Sigmoid colon (tissue), 4 donors: ENCODE results near the gene C19orf73.
"Not testable (repeated sequence)": the region's sequence is repeated elsewhere in the genome, so short reads cannot be mapped to it uniquely, and the experiment has no call there.

Experiments
- POLR2A ChIP-seq, 2 donors: fragments of 450-650 bp; IDR thresholded peaks; one replicate each; pipeline ENCODE4 v1.6.1; 2016; ENCODE audit warnings: antibody characterized with exemption in 2 of 2, mild to moderate bottlenecking in 2 of 2, moderate library complexity in 2 of 2
- POLR2AphosphoS5 ChIP-seq, 4 donors: sonication (generic); formaldehyde crosslinking; IDR thresholded peaks; one replicate each; pipeline ENCODE4 v1.6.1; 2017; ENCODE audit warnings: antibody characterized with exemption in 4 of 4
- TF ChIP-seq, protein P1 (sequence below), 4 experiments: fragments of 450-650 bp in 3 of 4; fragments of 200-600 bp in 1 of 4; IDR thresholded peaks; one replicate each; pipeline ENCODE4 v1.5.1; 2016 to 2019; ENCODE audit warnings: antibody characterized with exemption in 4 of 4, mild to moderate bottlenecking in 3 of 4, moderate library complexity in 2 of 4

DNA sequence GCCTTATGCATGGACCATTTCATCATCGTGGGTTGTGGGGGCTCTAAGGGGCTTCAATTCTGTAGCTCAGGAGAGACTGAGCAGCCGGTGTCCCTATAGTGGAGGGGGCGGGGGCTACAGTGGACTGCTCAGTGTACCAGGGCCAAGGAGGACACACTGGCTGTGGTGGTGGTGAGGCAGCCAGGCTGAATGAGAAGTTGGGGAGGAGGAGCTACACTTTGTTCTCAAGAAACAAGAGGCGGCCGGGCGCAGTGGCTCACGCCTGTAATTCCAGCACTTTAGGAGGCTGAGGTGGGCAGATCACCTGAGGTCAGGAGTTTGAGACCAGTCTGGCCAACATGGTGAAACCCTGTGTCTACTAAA, 27.4 kb upstream of the C19orf73 start:
- TF ChIP-seq POLR2A, POLR2AphosphoS5 (IDR thresholded peaks at IDR 0.05): not testable (repeated sequence)
- TF ChIP-seq, protein P1, sequence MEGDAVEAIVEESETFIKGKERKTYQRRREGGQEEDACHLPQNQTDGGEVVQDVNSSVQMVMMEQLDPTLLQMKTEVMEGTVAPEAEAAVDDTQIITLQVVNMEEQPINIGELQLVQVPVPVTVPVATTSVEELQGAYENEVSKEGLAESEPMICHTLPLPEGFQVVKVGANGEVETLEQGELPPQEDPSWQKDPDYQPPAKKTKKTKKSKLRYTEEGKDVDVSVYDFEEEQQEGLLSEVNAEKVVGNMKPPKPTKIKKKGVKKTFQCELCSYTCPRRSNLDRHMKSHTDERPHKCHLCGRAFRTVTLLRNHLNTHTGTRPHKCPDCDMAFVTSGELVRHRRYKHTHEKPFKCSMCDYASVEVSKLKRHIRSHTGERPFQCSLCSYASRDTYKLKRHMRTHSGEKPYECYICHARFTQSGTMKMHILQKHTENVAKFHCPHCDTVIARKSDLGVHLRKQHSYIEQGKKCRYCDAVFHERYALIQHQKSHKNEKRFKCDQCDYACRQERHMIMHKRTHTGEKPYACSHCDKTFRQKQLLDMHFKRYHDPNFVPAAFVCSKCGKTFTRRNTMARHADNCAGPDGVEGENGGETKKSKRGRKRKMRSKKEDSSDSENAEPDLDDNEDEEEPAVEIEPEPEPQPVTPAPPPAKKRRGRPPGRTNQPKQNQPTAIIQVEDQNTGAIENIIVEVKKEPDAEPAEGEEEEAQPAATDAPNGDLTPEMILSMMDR (IDR thresholded peaks at IDR 0.05) = not testable (repeated sequence)
